C4-2B (cell line): Measurements from ENCODE around the gene P2RY2.

Source experiments
- H3K27ac ChIP-seq: fragments of 450-650 bp; 2 replicates; pipeline ENCODE4 v1.5.1; 2017
- ZFX ChIP-seq: fragments of 450-650 bp; IDR thresholded peaks from 2 replicates; pipeline ENCODE4 v1.6.1; 2017
- TF ChIP-seq, protein P1 (sequence below): fragments of 450-650 bp; conservative IDR thresholded peaks from 2 replicates; pipeline ENCODE4 v1.5.1; 2017; ENCODE audit warnings: mild to moderate bottlenecking

The P2RY2 gene

DNA sequence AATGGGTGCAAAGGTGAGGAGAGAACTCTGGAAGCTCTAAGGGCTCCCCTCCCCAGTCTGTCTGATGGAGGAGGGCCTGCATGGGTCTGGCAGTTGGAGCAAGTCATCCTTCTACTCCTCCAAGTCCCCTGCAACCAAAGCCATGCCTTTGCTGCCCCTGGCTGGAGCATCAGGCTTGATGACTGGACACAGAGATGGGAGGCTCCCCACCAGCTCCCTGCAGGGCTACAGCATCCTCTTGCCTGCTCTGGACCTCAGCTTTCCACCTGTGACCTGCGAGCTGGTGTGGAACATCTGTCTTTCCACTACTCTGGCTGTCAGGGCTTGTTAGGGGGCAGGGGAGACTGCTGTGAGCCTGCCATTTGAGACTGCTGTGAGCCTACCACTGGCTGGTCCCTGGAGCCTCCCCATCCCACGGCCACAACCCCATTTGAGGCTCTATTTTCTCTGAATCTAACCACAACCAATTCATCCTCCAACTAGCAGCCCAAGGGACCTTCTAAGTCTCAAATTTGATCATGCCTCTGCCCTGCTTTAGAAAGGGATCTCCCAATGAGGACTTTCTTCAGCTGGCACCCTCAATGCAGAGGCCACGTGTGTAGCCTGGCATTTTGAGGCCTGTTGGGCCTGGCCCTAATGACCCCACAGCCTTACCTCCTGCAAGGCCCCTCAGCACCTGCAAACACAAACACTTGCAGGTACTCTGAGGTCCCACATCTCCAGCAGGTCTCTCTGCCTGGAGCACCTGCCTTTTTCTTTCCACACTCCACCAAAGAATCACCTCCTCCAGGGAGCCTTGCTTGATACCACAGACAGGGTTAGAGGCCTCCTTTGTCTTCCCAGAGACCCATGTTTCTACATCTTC is 63.9 kb downstream of the P2RY2 start:
- no peak overlapping the region for H3K27ac ChIP-seq

DNA sequence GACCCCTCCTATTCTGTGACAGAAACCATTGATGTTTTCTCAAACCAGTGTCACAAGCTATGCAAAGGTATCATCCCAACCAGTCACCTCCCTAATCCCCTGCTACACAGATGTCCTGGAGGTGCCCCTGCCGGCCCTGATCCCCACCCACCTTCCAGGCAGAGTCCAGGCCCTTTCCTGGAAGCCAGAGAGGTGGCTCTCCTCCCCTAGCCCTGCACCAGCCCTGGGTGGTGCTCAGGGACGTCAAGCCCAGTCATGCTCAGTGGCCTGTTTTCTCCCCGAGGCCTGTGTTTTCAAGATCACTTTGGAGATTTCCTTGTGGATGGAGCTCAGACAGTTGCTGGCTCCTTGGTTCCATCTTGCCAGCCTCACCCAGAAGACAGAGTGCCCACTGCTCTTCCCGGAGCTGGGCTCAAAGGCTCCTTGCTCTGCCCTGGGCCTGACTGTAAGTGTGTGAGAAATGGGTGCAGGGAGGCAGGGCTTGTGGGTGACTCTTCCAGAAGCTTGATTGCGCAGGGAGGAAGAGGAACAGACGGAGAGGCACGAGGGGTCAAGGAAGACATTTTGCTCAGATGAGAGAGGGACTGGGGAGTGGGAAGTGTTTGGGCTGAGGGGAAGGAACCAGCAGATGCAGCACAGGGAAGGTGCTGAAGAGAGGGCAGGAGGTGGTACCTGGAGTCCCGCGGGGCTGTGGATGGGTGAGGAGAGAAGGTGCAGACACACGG is 65.4 kb downstream of the P2RY2 start:
- H3K27ac ChIP-seq = no peak overlapping the region
- no peak for TF ChIP-seq ZFX
- TF ChIP-seq, protein P1, sequence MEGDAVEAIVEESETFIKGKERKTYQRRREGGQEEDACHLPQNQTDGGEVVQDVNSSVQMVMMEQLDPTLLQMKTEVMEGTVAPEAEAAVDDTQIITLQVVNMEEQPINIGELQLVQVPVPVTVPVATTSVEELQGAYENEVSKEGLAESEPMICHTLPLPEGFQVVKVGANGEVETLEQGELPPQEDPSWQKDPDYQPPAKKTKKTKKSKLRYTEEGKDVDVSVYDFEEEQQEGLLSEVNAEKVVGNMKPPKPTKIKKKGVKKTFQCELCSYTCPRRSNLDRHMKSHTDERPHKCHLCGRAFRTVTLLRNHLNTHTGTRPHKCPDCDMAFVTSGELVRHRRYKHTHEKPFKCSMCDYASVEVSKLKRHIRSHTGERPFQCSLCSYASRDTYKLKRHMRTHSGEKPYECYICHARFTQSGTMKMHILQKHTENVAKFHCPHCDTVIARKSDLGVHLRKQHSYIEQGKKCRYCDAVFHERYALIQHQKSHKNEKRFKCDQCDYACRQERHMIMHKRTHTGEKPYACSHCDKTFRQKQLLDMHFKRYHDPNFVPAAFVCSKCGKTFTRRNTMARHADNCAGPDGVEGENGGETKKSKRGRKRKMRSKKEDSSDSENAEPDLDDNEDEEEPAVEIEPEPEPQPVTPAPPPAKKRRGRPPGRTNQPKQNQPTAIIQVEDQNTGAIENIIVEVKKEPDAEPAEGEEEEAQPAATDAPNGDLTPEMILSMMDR = no peak

More for the DNA sequence above, 63.9 kb downstream of the P2RY2 start:
- TF ChIP-seq, protein P1 = no peak
- no peak for TF ChIP-seq ZFX

DNA sequence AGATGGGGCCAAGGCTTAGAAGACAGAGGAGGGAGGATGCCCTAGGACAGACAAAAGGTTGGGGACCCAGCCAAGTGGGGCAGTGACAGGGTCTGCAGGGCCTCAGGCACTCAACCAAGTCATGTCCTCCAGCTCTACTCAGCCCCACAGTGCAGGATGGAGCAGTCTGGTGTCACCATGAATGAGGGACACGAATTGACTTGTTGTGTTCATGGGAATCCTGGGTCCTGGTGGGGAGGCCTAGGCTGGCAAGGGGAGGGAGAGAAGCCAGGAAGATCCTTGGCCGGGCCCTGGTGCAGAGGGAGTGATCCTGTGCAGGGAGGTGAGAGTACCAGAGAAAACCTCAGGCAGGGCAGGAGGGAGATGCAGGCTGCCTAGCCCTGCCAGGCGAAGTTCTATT is 66.0 kb downstream of the P2RY2 start:
- TF ChIP-seq, protein P1 = no peak
- TF ChIP-seq ZFX = no peak
- H3K27ac ChIP-seq = no peak overlapping the region

DNA sequence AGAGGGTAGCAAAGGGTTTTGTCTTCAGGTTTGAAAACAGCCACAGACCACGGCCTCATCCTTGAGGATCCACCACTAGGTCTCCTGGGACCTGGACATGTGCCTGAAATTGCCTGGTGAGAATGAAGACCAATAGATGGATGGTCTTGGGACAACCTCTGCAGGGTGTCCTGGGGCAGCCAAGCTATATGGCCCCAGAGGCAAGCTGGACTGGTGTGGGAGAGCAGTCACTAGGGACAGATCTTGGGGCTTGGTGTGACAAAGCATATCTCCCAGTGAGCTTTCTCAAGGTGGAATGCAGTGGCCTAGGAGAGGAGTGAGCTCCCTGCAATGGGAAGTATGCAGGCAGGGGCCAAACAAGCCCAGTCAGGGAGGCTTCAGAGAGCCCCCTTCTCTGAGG is 67.6 kb downstream of the P2RY2 start:
- H3K27ac ChIP-seq = no peak overlapping the region
- TF ChIP-seq ZFX = no peak
- TF ChIP-seq, protein P1 = no peak
